Liver (tissue), 9 donors: ENCODE measurements around the gene DUSP7. TPM values are rescaled to one million over a fixed set of nuclear protein-coding genes. Genes with fewer than 3 reads are reported as not detected.

Experiments
- DNase-seq: peaks from one replicate; pipeline ENCODE4 v3.0.0-alpha.2; 2017; ENCODE audit warnings: low spot score
- H3K27ac ChIP-seq, 2 donors: one replicate each; pipeline ENCODE4 v1.7.0; 2013; ENCODE audit warnings: inconsistent platforms in 2 of 2, low read length in 2 of 2, control low read depth in 1 of 2, low read depth in 1 of 2, mild to moderate bottlenecking in 1 of 2
- H3K27me3 ChIP-seq, 4 donors: one replicate each; pipeline versions ENCODE4 v1.6.1 to v1.7.0; 2013; ENCODE audit warnings: low read length in 3 of 4, inconsistent platforms in 1 of 4, mild to moderate bottlenecking in 1 of 4, moderate library complexity in 1 of 4; ENCODE audit not compliant: control insufficient read depth in 4 of 4, insufficient read depth in 4 of 4
- H3K36me3 ChIP-seq, 4 donors: one replicate each; pipeline versions ENCODE4 v1.6.1 to v1.7.0; 2013; ENCODE audit warnings: low read length in 3 of 4, mild to moderate bottlenecking in 3 of 4, low read depth in 1 of 4, moderate library complexity in 1 of 4; ENCODE audit not compliant: control insufficient read depth in 4 of 4, insufficient read depth in 3 of 4
- H3K4me1 ChIP-seq, 4 donors: one replicate each; pipeline versions ENCODE4 v1.6.1 to v1.7.0; 2013; ENCODE audit warnings: low read length in 3 of 4, mild to moderate bottlenecking in 3 of 4, moderate library complexity in 1 of 4; ENCODE audit not compliant: control insufficient read depth in 4 of 4, insufficient read depth in 4 of 4
- H3K4me3 ChIP-seq, 3 donors: one replicate each; pipeline versions ENCODE4 v1.6.1 to v1.7.0; 2013; ENCODE audit warnings: low read length in 3 of 3, control low read depth in 1 of 3, low read depth in 1 of 3, mild to moderate bottlenecking in 1 of 3
- H3K9ac ChIP-seq, 2 donors: one replicate each; pipeline ENCODE4 v1.7.0; 2013; ENCODE audit warnings: low read length in 2 of 2, mild to moderate bottlenecking in 2 of 2, moderate library complexity in 2 of 2, control low read depth in 1 of 2, low read depth in 1 of 2
- H3K9me3 ChIP-seq, 4 donors: one replicate each; pipeline versions ENCODE4 v1.6.1 to v1.7.0; 2013; ENCODE audit warnings: low read length in 3 of 4; ENCODE audit not compliant: control insufficient read depth in 4 of 4
- EGR1 ChIP-seq, 2 donors: IDR thresholded peaks; 2 replicates each; pipeline ENCODE4 v1.6.1; 2016 to 2018; ENCODE audit warnings: antibody characterized with exemption in 2 of 2, low read depth in 2 of 2
- FOXA1 ChIP-seq: IDR thresholded peaks from 2 replicates; pipeline ENCODE4 v1.6.1; 2016; ENCODE audit warnings: antibody characterized with exemption
- FOXA2 ChIP-seq: IDR thresholded peaks from 2 replicates; pipeline ENCODE4 v1.6.1; 2016; ENCODE audit warnings: antibody characterized with exemption
- GABPA ChIP-seq, 2 donors: IDR thresholded peaks in 1 of 2; conservative IDR thresholded peaks in 1 of 2; 2 replicates each; pipeline ENCODE4 v1.6.1; 2016; ENCODE audit warnings: antibody characterized with exemption in 2 of 2, mild to moderate bottlenecking in 1 of 2, moderate library complexity in 1 of 2
- HNF4A ChIP-seq, 2 donors: conservative IDR thresholded peaks; 2 replicates each; pipeline ENCODE4 v1.6.1; 2016; ENCODE audit warnings: antibody characterized with exemption in 2 of 2, mild to moderate bottlenecking in 2 of 2
- JUND ChIP-seq, 2 donors: IDR thresholded peaks; 2 replicates each; pipeline ENCODE4 v1.6.1; 2016; ENCODE audit warnings: antibody characterized with exemption in 2 of 2
- NR2F2 ChIP-seq: IDR thresholded peaks from 2 replicates; pipeline ENCODE4 v1.6.1; 2016; ENCODE audit warnings: antibody characterized with exemption
- RAD21 ChIP-seq, 2 donors: IDR thresholded peaks; 2 replicates each; pipeline ENCODE4 v1.6.1; 2016; ENCODE audit warnings: antibody characterized with exemption in 2 of 2, mild to moderate bottlenecking in 2 of 2
- RXRA ChIP-seq, 2 donors: IDR thresholded peaks; 2 replicates each; pipeline ENCODE4 v1.6.1; 2017 to 2018; ENCODE audit warnings: antibody characterized with exemption in 2 of 2, mild to moderate bottlenecking in 1 of 2
- SP1 ChIP-seq: IDR thresholded peaks from 2 replicates; pipeline ENCODE4 v1.6.1; 2018; ENCODE audit warnings: antibody characterized with exemption, mild to moderate bottlenecking
- TAF1 ChIP-seq: conservative IDR thresholded peaks from 2 replicates; pipeline ENCODE4 v1.6.1; 2016; ENCODE audit warnings: antibody characterized with exemption, mild to moderate bottlenecking
- YY1 ChIP-seq: IDR thresholded peaks from 2 replicates; pipeline ENCODE4 v1.6.1; 2016; ENCODE audit warnings: antibody characterized with exemption, mild to moderate bottlenecking
- WGBS: extraction: QIAGEN DNeasy Blood & Tissue Kit; methylation state at CpG from one replicate; pipeline ENCODE4 v1.1.7; 2013; 5-methylcytosine and 5-hydroxymethylcytosine counted together
- polyA plus RNA-seq, 2 donors: library from polyadenylated mRNA; stranded (reverse) in 1 of 2; unstranded in 1 of 2; fragments of 200-250 nt in 1 of 2; fragments of >200 nt in 1 of 2; fragmentation: Nextera tagmentation in 1 of 2; extraction: Ambion mirVana in 1 of 2; gene quantifications; one replicate each; pipeline versions ENCODE4 v1.2.1 to v1.2.3, GENCODE V29; 2013 to 2015
- total RNA-seq, 2 donors: library from RNA; depleted of rRNA; stranded (reverse); fragments of >200 nt; gene quantifications; one replicate each; pipeline ENCODE4 v1.2.3, GENCODE V29; 2014
- TF ChIP-seq, protein P1 (sequence below): IDR thresholded peaks from 2 replicates; pipeline ENCODE4 v1.6.1; 2016; ENCODE audit warnings: antibody characterized with exemption, mild to moderate bottlenecking
- TF ChIP-seq, protein P2 (sequence below): IDR thresholded peaks from 2 replicates; pipeline ENCODE4 v1.6.1; 2016; ENCODE audit warnings: antibody characterized with exemption
- TF ChIP-seq, protein P3 (sequence below): IDR thresholded peaks from 2 replicates; pipeline ENCODE4 v1.6.1; 2016; ENCODE audit warnings: antibody characterized with exemption
- TF ChIP-seq, protein P4 (sequence below): IDR thresholded peaks from 2 replicates; pipeline ENCODE4 v1.6.1; 2016; ENCODE audit warnings: antibody characterized with exemption
- donor health status: healthy.
- donor health status: healthy.
- donor health status: healthy.
- donor health status: healthy.
- donor health status: healthy.

Gene DUSP7
- total and polyA plus RNA-seq, 4 donors, result 1.5 to 5.0 (median 3.7) TPM

DNA sequence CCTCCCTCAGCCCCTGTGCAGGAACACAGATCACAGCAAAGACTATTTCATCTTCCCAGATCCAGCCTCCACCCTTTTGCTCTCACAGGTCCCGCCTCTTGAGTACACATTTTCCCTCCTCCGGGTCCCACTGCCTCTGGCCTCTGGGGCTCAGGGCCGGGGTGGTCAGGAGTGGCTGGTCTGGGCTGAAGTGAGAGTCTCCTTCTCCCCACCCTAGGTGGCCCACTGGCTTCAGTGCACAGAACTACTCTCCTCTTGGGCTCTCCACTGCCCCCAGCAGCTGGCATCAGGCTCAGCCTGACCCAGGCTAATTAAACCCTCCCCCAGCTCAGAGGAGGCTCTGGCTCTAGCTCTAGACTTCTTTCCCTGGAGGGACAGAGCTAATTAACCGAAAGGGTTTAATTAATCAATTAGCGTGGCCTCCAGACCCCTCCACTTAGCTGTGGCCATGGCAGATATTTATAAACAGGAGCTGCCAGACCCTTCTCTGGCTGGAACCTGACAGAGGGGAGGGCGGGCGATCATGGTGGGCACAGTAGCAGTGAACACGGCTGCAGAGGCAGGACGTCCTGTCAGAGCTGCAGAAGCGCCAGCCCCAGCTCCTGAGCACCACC lies 15.1 kb downstream of the DUSP7 start:
- Histone ChIP-seq H3K9ac (no peak overlapping the region), H3K36me3 (no peaks in the 10 kb centered on the region), H3K4me1 (peaks cover 0 to 4% (median 2%) of the 10 kb centered on the region in 4 donors), H3K4me3 (no peak overlapping the region), H3K9me3 (no peaks in the 10 kb centered on the region), H3K27me3 (no peaks in the 10 kb centered on the region), H3K27ac (no peak overlapping the region)
- WGBS, result 88% methylated on average over 10 of the region's 10 CpGs
- DNase-seq, result no peak
- TF ChIP-seq FOXA2 (no peak), YY1 (no peak), HNF4A (conservative IDR thresholded peaks at IDR 0.05) (no peak), SP1 (no peak), RAD21 (IDR thresholded peaks at IDR 0.05) (no peak), GABPA (IDR thresholded peaks at IDR 0.05 in 1 of 2, conservative IDR thresholded peaks at IDR 0.05 in 1 of 2) (no peak), JUND (IDR thresholded peaks at IDR 0.05) (no peak), FOXA1 (no peak), NR2F2 (no peak), TAF1 (no peak), RXRA (IDR thresholded peaks at IDR 0.05) (no peak), EGR1 (IDR thresholded peaks at IDR 0.05; ENCODE audit: low read depth in 2 of 2) (no peak)
- TF ChIP-seq, protein P1, sequence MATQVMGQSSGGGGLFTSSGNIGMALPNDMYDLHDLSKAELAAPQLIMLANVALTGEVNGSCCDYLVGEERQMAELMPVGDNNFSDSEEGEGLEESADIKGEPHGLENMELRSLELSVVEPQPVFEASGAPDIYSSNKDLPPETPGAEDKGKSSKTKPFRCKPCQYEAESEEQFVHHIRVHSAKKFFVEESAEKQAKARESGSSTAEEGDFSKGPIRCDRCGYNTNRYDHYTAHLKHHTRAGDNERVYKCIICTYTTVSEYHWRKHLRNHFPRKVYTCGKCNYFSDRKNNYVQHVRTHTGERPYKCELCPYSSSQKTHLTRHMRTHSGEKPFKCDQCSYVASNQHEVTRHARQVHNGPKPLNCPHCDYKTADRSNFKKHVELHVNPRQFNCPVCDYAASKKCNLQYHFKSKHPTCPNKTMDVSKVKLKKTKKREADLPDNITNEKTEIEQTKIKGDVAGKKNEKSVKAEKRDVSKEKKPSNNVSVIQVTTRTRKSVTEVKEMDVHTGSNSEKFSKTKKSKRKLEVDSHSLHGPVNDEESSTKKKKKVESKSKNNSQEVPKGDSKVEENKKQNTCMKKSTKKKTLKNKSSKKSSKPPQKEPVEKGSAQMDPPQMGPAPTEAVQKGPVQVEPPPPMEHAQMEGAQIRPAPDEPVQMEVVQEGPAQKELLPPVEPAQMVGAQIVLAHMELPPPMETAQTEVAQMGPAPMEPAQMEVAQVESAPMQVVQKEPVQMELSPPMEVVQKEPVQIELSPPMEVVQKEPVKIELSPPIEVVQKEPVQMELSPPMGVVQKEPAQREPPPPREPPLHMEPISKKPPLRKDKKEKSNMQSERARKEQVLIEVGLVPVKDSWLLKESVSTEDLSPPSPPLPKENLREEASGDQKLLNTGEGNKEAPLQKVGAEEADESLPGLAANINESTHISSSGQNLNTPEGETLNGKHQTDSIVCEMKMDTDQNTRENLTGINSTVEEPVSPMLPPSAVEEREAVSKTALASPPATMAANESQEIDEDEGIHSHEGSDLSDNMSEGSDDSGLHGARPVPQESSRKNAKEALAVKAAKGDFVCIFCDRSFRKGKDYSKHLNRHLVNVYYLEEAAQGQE, result no peak
- TF ChIP-seq, protein P2, sequence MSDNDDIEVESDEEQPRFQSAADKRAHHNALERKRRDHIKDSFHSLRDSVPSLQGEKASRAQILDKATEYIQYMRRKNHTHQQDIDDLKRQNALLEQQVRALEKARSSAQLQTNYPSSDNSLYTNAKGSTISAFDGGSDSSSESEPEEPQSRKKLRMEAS, result no peak
- TF ChIP-seq, protein P3, sequence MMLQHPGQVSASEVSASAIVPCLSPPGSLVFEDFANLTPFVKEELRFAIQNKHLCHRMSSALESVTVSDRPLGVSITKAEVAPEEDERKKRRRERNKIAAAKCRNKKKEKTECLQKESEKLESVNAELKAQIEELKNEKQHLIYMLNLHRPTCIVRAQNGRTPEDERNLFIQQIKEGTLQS, result no peak
- TF ChIP-seq, protein P4, sequence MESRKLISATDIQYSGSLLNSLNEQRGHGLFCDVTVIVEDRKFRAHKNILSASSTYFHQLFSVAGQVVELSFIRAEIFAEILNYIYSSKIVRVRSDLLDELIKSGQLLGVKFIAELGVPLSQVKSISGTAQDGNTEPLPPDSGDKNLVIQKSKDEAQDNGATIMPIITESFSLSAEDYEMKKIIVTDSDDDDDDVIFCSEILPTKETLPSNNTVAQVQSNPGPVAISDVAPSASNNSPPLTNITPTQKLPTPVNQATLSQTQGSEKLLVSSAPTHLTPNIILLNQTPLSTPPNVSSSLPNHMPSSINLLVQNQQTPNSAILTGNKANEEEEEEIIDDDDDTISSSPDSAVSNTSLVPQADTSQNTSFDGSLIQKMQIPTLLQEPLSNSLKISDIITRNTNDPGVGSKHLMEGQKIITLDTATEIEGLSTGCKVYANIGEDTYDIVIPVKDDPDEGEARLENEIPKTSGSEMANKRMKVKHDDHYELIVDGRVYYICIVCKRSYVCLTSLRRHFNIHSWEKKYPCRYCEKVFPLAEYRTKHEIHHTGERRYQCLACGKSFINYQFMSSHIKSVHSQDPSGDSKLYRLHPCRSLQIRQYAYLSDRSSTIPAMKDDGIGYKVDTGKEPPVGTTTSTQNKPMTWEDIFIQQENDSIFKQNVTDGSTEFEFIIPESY, result no peak

DNA sequence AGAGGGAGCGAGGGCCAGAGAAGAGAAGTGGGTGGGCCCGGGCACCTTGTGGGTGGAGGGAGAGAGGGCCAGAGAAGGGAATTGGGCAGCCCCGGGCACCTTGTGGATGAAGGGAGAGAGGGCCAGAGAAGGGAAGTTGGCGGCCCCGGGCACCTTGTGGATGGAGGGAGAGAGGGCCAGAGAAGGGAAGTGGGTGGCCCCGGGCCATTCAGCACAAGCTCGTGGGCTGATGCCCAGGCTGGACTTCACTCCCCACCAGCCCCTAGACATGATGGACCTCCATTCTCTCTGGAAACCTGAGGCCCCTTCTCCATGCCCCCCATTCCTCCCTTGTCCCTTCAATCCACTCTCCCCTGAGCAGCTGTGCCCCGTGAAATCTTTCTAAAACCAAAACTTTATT lies 15.8 kb downstream of the DUSP7 start:
- peaks cover 0 to 4% (median 2%) of the 10 kb centered on the region in 4 donors for H3K4me1 ChIP-seq
- DNase-seq, result no peak
- no peak overlapping the region for H3K9ac ChIP-seq
- no peaks in the 10 kb centered on the region for H3K27me3 ChIP-seq
- TF ChIP-seq, protein P3, result no peak
- no peak for TF ChIP-seq SP1
- TF ChIP-seq RAD21 (IDR thresholded peaks at IDR 0.05), result no peak
- TF ChIP-seq RXRA (IDR thresholded peaks at IDR 0.05), result no peak
- no peak for TF ChIP-seq FOXA1
- H3K36me3 ChIP-seq, result no peaks in the 10 kb centered on the region
- no peak overlapping the region for H3K4me3 ChIP-seq
- 91% methylated on average over 8 of the region's 8 CpGs for WGBS
- H3K27ac ChIP-seq, result no peak overlapping the region
- H3K9me3 ChIP-seq, result no peaks in the 10 kb centered on the region
